ENCODE data around the gene ILDR2.

GRCh38 chr1:166971252-166971651, 4.1 kb downstream of the ILDR2 start:
- TF ChIP-seq, protein P1, sequence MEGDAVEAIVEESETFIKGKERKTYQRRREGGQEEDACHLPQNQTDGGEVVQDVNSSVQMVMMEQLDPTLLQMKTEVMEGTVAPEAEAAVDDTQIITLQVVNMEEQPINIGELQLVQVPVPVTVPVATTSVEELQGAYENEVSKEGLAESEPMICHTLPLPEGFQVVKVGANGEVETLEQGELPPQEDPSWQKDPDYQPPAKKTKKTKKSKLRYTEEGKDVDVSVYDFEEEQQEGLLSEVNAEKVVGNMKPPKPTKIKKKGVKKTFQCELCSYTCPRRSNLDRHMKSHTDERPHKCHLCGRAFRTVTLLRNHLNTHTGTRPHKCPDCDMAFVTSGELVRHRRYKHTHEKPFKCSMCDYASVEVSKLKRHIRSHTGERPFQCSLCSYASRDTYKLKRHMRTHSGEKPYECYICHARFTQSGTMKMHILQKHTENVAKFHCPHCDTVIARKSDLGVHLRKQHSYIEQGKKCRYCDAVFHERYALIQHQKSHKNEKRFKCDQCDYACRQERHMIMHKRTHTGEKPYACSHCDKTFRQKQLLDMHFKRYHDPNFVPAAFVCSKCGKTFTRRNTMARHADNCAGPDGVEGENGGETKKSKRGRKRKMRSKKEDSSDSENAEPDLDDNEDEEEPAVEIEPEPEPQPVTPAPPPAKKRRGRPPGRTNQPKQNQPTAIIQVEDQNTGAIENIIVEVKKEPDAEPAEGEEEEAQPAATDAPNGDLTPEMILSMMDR (IDR thresholded peaks at IDR 0.05; ENCODE audit: low read length) = no peak
- no peak for TF ChIP-seq EZH2 (IDR thresholded peaks at IDR 0.05; ENCODE audit: borderline replicate concordance, low read length)
